Tibial nerve (tissue), 4 donors: Measurements from ENCODE around the gene SAMD14.
A peak's percentile ranks its signal among the peaks of the same experiment; 100 is the strongest.

Source experiments
- EP300 ChIP-seq, 2 donors: sonication (generic); formaldehyde crosslinking; IDR thresholded peaks; one replicate each; pipeline ENCODE4 v1.6.1; 2017; ENCODE audit warnings: antibody characterized with exemption in 2 of 2, mild to moderate bottlenecking in 1 of 2
- POLR2A ChIP-seq, 2 donors: fragments of 450-650 bp; IDR thresholded peaks; one replicate each; pipeline ENCODE4 v1.6.1; 2017; ENCODE audit warnings: antibody characterized with exemption in 2 of 2, mild to moderate bottlenecking in 2 of 2, moderate library complexity in 2 of 2
- TF ChIP-seq, protein P1 (sequence below), 5 experiments: fragments of 200-600 bp in 3 of 5; fragments of 450-650 bp in 2 of 5; sonication (generic) in 3 of 5; IDR thresholded peaks; one replicate each; pipeline ENCODE4 v1.5.1; 2016 to 2019; ENCODE audit warnings: antibody characterized with exemption in 5 of 5, mild to moderate bottlenecking in 3 of 5, moderate library complexity in 2 of 5

GRCh38 chr17:50148226-50149090 is 18.5 kb upstream of the SAMD14 start:
- no peak for TF ChIP-seq POLR2A (IDR thresholded peaks at IDR 0.05)
- peak in 1 of 2 donors; percentile 30 for TF ChIP-seq EP300 (IDR thresholded peaks at IDR 0.05)
- TF ChIP-seq, protein P1, sequence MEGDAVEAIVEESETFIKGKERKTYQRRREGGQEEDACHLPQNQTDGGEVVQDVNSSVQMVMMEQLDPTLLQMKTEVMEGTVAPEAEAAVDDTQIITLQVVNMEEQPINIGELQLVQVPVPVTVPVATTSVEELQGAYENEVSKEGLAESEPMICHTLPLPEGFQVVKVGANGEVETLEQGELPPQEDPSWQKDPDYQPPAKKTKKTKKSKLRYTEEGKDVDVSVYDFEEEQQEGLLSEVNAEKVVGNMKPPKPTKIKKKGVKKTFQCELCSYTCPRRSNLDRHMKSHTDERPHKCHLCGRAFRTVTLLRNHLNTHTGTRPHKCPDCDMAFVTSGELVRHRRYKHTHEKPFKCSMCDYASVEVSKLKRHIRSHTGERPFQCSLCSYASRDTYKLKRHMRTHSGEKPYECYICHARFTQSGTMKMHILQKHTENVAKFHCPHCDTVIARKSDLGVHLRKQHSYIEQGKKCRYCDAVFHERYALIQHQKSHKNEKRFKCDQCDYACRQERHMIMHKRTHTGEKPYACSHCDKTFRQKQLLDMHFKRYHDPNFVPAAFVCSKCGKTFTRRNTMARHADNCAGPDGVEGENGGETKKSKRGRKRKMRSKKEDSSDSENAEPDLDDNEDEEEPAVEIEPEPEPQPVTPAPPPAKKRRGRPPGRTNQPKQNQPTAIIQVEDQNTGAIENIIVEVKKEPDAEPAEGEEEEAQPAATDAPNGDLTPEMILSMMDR (IDR thresholded peaks at IDR 0.05), result peak in 1 of 5 experiments; percentile 13
